HUES6 (cell line): ENCODE measurements around the gene PRSS2.
"Not testable (repeated sequence)": the region's sequence is repeated elsewhere in the genome, so short reads cannot be mapped to it uniquely, and the experiment has no call there.

ENCODE experiments used
- H3K27ac ChIP-seq: 2 replicates; pipeline ENCODE4 v1.7.0; 2013; ENCODE audit warnings: low read depth, mild to moderate bottlenecking, low read length, inconsistent platforms
- H3K27me3 ChIP-seq: 2 replicates; pipeline ENCODE4 v1.6.1; 2013; ENCODE audit warnings: low read length; ENCODE audit not compliant: control insufficient read depth, insufficient read depth
- H3K36me3 ChIP-seq: 2 replicates; pipeline ENCODE4 v1.6.1; 2013; ENCODE audit warnings: low read length; ENCODE audit not compliant: control insufficient read depth, insufficient read depth
- H3K4me1 ChIP-seq: 2 replicates; pipeline ENCODE4 v1.6.1; 2013; ENCODE audit warnings: low read length; ENCODE audit not compliant: control insufficient read depth, insufficient read depth
- H3K4me3 ChIP-seq: 2 replicates; pipeline ENCODE4 v1.5.1; 2013; ENCODE audit warnings: low read depth, low read length
- H3K9ac ChIP-seq: one replicate; pipeline ENCODE4 v1.6.1; 2013; ENCODE audit warnings: mild to moderate bottlenecking, low read length
- H3K9me3 ChIP-seq: 2 replicates; pipeline ENCODE4 v1.6.1; 2013; ENCODE audit warnings: low read depth, low read length; ENCODE audit not compliant: control insufficient read depth, insufficient read depth

PRSS2 gene

DNA sequence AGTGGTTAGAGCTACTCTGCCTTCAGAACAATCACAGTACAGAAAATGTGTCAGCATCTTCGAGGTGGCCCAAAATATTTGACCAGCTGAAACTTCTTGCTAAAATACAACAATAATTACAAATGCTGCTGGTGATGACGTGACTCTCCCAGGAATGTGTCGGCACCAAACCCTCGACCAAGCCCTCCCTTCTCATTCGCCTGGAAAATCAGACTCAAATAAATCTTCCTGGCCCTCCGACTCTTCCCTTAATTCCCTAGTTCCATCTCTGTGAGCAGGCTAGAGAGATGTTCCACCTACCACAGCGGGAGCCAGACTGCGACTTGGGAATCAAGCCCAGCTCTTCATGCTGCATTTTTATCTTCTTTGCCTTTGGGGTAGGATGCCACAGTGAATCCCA is 4.1 kb downstream of the PRSS2 start:
- no peak overlapping the region for H3K27ac ChIP-seq

DNA sequence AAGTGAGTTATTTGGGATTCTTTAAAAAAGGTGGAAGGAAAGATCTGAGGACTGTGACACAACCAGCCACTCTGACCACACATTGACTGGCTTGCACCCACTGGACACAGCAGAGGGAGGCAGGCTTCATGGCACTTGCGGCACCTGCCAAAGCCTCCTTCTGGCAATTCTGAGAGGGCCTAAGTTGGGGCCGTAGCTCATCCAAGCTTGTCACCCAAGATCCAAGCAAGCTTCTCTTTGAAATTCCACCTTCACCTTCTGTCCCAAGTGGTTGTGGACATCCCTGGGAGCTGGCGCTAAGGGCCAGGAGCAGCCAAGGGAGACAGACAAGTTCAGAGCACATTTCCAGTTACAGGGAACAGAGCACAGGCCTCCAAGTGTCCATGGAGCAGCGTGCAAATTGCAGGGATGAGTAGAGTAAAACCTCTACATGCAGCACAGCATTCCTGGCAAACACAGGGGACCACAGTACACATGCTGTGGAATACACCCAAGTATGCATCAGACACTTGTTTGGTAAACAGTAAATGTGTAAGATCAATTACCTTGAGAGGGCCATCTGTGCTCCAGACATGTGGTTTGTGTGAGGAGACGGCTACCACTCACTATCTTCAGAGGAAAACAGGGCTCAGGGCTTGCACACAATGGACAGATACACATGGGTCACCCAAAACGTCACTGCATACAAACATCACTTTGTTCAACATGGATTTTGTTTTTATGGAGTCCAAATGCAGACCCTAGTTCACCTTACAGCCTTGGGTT is 4.8 kb downstream of the PRSS2 start:
- not testable (repeated sequence) for H3K4me3 ChIP-seq, H3K9ac ChIP-seq, H3K4me1 ChIP-seq, H3K36me3 ChIP-seq, H3K27me3 ChIP-seq, H3K9me3 ChIP-seq, H3K27ac ChIP-seq

More for the DNA sequence above, 4.1 kb downstream of the PRSS2 start:
- Histone ChIP-seq H3K9me3 (no peaks in the 10 kb centered on the region), H3K9ac (no peak overlapping the region), H3K27me3 (0 out of 2 replicates have a peak, but pooled peaks cover 2% of the 10 kb centered on the region), H3K4me1 (no peaks in the 10 kb centered on the region; the same call in 1 of the 2 replicates), H3K4me3 (no peak overlapping the region), H3K36me3 (no peaks in the 10 kb centered on the region)

DNA sequence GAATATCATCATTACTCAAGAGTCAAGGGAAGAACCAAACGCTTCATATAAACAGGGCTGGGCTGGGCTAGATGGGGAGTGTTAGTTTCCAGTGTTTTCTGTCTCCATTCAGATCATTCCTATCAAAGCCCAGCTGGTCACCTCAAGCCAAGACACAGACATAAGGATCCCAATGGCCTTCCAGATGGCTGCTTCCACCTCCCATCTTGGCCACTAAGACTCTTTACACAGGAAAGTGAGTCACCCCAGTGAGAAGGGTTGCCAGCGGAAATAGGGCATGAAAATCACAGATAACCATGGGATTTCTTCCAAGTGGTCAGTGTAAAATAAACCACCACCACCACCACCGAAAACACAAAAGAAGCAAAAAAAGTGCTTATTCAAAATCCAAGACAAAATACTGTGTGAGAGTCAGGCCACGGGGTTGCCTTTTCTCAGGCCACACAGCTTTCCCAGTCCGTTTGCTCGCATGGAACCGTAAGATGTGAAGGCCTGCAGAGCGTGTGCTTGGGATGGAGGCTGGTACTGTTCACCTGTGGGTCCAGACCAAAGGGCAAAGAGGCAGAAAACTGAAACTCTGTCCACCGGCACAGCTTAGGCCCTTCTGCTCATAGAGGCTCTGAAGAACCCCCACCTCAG is 5.6 kb downstream of the PRSS2 start:
- Histone ChIP-seq H3K27ac (no peak overlapping the region), H3K27me3 (0 out of 2 replicates have a peak, but pooled peaks cover 2% of the 10 kb centered on the region), H3K4me3 (no peak overlapping the region), H3K9me3 (no peaks in the 10 kb centered on the region), H3K4me1 (no peaks in the 10 kb centered on the region; the same call in 1 of the 2 replicates), H3K9ac (no peak overlapping the region), H3K36me3 (no peaks in the 10 kb centered on the region)

DNA sequence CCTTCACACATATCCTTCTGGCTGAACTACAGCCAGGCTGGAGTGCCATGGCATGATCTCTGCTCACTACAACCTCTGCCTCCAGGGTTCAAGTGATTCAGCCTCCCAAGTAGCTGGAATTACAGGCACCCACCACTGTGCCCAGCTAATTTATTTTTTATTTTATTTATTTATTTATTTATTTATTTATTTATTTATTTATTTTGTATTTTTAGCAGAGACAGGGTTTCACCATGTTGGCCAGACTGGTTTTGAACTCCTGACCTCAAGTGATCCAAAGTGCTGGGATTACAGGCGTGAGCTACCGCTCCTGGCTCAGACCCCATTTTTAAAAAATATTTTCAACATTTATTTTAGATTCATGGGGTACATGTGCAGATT is 6.1 kb downstream of the PRSS2 start:
- H3K4me1 ChIP-seq, H3K27me3 ChIP-seq, H3K36me3 ChIP-seq, H3K4me3 ChIP-seq, H3K9me3 ChIP-seq, H3K27ac ChIP-seq, H3K9ac ChIP-seq: not testable (repeated sequence)

DNA sequence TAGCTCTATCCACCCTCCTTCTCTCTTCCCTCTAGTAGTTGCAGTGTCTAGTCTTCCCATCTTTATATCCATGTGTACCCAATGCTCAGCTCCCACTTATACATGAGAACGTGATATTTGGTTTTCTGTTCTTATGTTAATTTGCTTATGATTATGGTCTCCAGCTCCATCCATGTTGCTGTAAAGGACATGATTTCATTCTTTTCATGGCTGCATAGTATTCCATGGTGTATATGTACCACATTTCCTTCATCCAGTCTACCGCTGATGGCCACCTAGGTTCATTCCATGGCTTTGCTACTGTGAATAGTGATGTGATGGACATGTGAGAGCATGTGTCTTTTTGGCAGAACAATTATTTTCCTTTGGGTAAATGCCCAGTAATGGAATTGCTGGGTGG is 6.5 kb downstream of the PRSS2 start:
- Histone ChIP-seq H3K4me1 (no peaks in the 10 kb centered on the region), H3K27me3 (0 out of 2 replicates have a peak, but pooled peaks cover 2% of the 10 kb centered on the region), H3K36me3 (no peaks in the 10 kb centered on the region), H3K4me3 (no peak overlapping the region), H3K9me3 (no peaks in the 10 kb centered on the region), H3K9ac (no peak overlapping the region), H3K27ac (no peak overlapping the region)

DNA sequence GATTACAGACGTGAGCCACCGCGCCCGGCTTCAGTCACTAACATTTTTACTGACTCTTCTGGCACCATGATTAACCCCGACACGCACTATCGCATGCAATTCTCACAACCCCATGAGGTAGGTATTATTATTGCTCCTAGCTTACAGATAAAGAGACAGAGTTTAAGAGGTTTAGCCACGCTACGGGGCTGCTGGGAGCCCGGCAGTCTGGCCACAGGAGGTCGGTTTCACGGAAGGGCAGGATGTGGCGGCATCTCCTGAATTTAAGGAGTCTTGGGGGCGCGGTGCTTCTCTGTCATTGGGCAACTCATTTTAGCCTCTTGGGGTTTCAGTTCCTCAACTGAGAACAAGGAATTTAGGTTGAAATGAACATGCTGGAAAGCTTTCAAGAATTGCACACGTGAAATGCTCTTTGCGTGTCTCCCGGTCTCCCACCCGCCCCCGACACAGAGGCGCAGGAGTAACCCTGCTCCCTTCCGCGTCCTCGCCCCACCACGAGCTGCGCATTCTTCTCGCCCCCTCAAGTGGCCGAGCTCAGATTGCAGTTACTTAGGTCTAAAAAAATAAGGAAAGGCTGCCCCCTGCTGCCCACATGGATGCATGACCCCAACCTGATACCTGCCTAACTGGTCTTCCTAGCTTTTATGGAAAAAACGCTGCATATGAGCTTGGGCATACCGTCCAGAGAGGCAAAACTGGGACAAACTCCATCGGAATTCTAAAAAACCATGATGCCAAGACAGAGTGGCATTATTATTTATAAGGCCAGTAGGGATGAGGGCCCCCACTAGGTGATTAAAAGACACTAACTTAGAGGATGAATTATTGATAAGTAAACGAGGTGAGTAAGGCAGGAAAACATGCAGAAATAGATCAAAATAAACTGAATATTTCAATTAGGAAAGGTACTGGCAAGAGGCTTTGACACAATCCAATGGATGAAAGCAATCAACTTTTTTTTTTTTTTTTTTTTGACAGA is 12.4 kb downstream of the PRSS2 start:
- H3K36me3 ChIP-seq, result no peaks in the 10 kb centered on the region
- H3K27ac ChIP-seq, result no peak overlapping the region
- 0 out of 2 replicates have a peak, but pooled peaks cover 3% of the 10 kb centered on the region for H3K4me1 ChIP-seq
- peaks cover 9% of the 10 kb centered on the region for H3K27me3 ChIP-seq
- peak overlapping the region; percentile 15 for H3K9ac ChIP-seq
- H3K4me3 ChIP-seq, result peak overlapping the region; percentile 53
- H3K9me3 ChIP-seq, result no peaks in the 10 kb centered on the region

DNA sequence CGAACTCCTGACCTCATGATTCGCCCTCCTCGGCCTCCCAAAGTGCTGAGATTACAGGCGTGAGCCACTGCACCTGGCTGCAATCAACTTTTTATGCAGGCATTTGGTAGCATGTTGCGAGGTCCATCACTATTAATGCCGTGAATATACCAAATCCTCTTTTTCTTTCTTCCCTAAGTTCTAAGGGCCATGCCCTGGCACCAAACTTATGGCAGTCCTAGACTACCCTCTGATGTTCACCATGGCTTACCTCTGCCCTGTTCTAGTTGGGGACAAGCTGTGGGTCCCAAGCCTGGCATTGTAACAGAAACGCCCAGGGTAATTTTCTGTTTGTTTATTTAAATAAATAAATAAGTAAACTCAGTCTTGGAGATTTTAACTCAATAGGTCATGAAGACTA is 13.3 kb downstream of the PRSS2 start:
- Histone ChIP-seq H3K9ac (no peak overlapping the region), H3K27ac (no peak overlapping the region), H3K36me3 (no peaks in the 10 kb centered on the region), H3K4me3 (no peak overlapping the region), H3K27me3 (peaks cover 18% of the 10 kb centered on the region), H3K4me1 (0 out of 2 replicates have a peak, but pooled peaks cover 3% of the 10 kb centered on the region), H3K9me3 (no peaks in the 10 kb centered on the region)

DNA sequence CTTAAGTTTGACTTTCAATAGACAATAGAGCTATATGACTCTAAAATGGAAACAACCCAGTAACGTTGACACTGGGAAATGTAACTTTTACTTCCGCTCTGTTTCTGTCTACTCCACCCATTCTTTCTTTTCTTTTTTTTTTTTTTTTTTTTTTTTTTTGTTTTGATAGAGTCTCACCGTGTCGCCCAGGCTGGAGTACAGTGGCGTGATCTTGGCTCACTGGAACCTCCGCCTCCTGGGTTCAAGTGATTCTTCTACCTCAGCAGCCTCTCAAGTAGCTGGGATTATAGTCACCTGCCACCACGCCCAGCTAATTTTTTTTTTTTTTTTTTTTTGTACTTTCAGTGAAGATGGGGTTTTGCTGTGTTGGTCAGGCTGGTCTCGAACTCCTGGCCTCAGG is 13.9 kb downstream of the PRSS2 start:
- Histone ChIP-seq H3K4me1 (0 out of 2 replicates have a peak, but pooled peaks cover 3% of the 10 kb centered on the region), H3K36me3 (no peaks in the 10 kb centered on the region), H3K27me3 (peaks cover 18% of the 10 kb centered on the region), H3K27ac (no peak overlapping the region), H3K4me3 (no peak overlapping the region), H3K9ac (no peak overlapping the region), H3K9me3 (no peaks in the 10 kb centered on the region)

DNA sequence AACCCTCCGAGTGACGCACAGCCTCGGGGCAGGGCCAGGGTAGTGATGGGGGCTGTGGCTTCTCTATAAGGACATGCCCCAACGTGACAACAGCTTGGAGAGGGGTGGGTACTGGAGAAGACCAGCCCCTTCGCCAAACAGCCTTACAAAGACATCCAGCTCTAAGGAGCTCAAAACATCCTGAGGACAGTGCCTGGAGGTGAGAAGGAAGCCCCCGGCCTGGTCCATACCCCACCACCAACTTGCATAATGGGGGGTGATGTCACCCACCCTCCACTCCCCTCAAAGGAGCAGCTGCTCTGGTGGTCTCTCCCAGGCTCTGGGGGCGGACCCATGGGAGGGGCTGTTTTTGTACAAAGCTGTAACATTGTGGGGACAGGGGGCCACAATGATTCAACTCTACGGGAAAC is 15.1 kb downstream of the PRSS2 start:
- Histone ChIP-seq H3K27me3 (peaks cover 23% of the 10 kb centered on the region), H3K27ac (no peak overlapping the region), H3K9me3 (no peaks in the 10 kb centered on the region), H3K36me3 (no peaks in the 10 kb centered on the region), H3K9ac (no peak overlapping the region), H3K4me3 (no peak overlapping the region), H3K4me1 (0 out of 2 replicates have a peak, but pooled peaks cover 3% of the 10 kb centered on the region)

DNA sequence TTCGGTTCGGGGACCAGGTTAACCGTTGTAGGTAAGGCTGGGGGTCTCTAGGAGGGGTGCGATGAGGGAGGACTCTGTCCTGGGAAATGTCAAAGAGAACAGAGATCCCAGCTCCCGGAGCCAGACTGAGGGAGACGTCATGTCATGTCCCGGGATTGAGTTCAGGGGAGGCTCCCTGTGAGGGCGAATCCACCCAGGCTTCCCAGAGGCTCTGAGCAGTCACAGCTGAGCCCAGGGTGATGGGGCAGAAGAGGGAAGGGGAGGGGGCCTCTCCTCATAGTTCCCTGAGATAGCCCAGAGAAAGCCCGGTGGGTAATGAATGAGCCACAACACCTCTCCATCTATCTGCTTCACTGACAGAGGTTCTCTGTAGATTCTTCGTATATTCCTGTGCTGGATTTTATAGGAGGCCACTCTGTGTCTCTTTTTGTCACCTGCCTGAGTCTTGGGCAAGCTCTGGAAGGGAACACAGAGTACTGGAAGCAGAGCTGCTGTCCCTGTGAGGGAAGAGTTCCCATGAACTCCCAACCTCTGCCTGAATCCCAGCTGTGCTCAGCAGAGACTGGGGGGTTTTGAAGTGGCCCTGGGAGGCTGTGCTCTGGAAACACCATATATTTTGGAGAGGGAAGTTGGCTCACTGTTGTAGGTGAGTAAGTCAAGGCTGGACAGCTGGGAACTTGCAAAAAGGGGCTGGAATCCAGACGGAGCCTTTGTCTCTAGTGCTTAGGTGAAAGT is 16.4 kb downstream of the PRSS2 start:
- H3K9ac ChIP-seq, result no peak overlapping the region
- H3K4me3 ChIP-seq, result no peak overlapping the region
- H3K27me3 ChIP-seq, result peaks cover 29% of the 10 kb centered on the region
- H3K27ac ChIP-seq, result no peak overlapping the region
- no peaks in the 10 kb centered on the region for H3K36me3 ChIP-seq
- H3K4me1 ChIP-seq, result 0 out of 2 replicates have a peak, but pooled peaks cover 3% of the 10 kb centered on the region
- H3K9me3 ChIP-seq, result no peaks in the 10 kb centered on the region
